ENCODE data around the gene ZFYVE28. TPM values are rescaled to one million over a fixed set of nuclear protein-coding genes. Genes with fewer than 3 reads are reported as not detected.
A peak's percentile ranks its signal among the peaks of the same experiment; 100 is the strongest.

The ZFYVE28 gene
- total RNA-seq, 2 donors from 2014 or later = 7.4 to 8.4 TPM

GRCh38 chr4:2253160-2254084, 165.0 kb downstream of the ZFYVE28 start:
- intact Hi-C loops (cut with DNase I) = no loop called here
- DNase-seq (ENCODE audit: low spot score) = peak; percentile 57

- intact Hi-C loops (cut with DNase I) = no loop called here
- no peak for DNase-seq (ENCODE audit: low spot score)
Measured at GRCh38 chr4:2252530-2253091, 165.8 kb downstream of the ZFYVE28 start.

DNA sequence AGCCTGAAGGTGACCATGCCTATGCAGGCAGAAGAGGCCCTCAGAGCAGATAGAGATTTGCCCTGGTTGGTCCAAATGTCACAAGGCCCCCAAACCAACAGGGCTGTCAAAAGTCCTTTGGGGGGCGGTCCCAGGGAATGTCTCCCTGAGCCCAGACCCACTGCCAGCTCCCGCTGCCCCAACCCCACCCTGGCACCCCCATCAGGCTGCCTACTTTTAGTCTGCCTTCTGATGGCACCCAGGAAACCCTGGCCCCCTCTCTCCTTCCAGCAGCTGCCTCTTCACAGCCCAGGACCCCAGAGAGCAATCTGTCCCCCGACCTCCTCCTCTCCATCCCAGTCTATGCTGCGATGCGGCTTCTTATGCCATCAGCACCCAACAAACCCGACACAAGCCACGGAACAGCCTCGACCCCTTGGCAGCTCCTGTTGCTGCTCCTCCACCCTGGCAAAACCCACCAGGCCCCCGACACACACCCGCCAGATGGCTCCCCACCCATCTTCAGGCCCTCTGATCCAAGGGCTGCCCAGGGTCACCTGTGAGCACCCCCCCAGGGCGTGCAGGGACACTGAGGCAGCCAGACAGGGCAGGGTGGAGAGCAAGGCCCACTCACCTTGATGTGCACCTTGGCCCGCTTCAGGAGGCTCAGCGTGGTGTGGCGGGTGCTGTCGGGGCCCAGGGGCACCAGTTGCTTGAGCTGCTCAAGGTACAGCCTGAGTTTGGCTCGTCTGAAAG, 166.5 kb downstream of the ZFYVE28 start:
- peak; percentile 47 for DNase-seq (ENCODE audit: low spot score)
- intact Hi-C loops (cut with DNase I) = no loop called here

GRCh38 chr4:2251073-2251794, 167.2 kb downstream of the ZFYVE28 start:
- DNase-seq (ENCODE audit: low spot score) = peak; percentile 72

GRCh38 chr4:2250357-2251072, 167.9 kb downstream of the ZFYVE28 start:
- intact Hi-C loops (cut with DNase I) = no loop called here
- DNase-seq (ENCODE audit: low spot score) = peak; percentile 74

More at GRCh38 chr4:2251073-2251794, 167.2 kb downstream of the ZFYVE28 start:
- intact Hi-C loops (cut with DNase I) = no loop called here

DNA sequence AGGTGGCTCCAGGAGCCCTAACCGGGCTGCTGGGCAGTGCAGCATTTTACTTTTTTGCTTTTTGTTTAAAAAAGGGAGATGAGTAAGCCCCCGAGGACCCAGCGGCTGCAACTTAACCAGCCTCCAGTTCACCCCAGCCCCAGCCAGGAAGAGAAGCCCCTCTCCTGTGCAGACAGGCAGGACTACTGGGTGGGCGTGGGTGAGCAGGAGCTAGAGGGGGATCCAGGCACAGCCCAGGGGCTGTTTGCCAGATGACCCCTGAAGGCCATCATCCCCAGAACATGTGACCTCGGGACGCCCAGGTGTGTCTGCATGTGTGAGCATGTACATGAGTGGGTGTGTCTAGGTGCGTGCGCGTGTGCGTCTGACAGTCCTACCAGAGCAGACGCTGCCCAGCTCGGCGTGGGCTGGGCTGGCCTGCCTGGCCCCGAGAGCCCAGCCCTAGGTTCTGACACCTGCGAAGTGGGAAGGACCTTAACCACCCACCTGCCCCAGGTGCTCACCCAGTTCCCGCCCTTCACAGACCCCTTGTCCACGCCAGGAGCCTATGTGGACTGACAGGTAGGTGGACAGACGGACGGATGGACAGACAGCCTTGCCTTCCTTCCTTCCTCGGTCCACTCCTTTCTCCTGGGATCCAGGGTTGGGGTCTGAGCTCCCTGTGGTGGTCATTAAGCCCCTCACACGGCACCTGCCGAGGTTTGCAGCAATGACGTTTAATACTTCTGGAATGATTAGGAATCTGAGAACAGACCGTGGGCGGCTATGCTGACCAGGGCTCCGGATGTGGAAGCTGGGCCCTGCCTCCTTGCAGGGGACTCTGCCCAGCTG, 168.7 kb downstream of the ZFYVE28 start:
- peak; percentile 66 for DNase-seq (ENCODE audit: low spot score)
- intact Hi-C loops (cut with DNase I) = loop anchor here in 1 of 2 donors (10.0 kb wide), 1 partner anchor 715 kb away; the partner anchor contains the start of genes GRK4 and NOP14

DNA sequence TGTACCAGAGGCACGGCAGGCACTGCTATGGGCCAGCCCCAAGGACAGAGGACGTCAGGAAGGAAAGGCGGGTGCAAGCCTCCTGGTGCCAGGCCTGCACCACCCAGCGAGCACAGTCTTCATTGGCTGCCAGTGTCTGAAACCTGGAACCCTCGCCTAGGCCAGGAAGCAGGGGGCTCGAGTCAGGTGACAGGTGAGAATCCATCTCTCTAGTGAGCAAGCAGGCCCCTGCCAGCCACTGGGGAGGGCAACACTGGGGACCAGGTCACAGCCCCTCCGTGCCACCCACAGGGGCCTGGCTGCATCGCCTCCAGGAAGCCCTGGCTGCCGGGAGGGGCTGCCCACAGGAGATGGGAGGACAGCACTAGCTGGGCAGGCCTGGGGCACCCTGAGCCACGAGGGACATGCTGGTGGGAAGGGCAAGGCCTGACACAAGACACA, 169.6 kb downstream of the ZFYVE28 start:
- intact Hi-C loops (cut with DNase I) = loop anchor here in 1 of 2 donors (10.0 kb wide), 1 partner anchor 716 kb away; the partner anchor contains the start of genes GRK4 and NOP14
- peak; percentile 64 for DNase-seq (ENCODE audit: low spot score)

- intact Hi-C loops (cut with DNase I) = loop anchor here in 1 of 2 donors (10.0 kb wide), 1 partner anchor 717 kb away; the partner anchor contains the start of genes GRK4 and NOP14
- DNase-seq (ENCODE audit: low spot score) = peak; percentile 70
Measured at GRCh38 chr4:2248044-2248780, 170.2 kb downstream of the ZFYVE28 start.

DNA sequence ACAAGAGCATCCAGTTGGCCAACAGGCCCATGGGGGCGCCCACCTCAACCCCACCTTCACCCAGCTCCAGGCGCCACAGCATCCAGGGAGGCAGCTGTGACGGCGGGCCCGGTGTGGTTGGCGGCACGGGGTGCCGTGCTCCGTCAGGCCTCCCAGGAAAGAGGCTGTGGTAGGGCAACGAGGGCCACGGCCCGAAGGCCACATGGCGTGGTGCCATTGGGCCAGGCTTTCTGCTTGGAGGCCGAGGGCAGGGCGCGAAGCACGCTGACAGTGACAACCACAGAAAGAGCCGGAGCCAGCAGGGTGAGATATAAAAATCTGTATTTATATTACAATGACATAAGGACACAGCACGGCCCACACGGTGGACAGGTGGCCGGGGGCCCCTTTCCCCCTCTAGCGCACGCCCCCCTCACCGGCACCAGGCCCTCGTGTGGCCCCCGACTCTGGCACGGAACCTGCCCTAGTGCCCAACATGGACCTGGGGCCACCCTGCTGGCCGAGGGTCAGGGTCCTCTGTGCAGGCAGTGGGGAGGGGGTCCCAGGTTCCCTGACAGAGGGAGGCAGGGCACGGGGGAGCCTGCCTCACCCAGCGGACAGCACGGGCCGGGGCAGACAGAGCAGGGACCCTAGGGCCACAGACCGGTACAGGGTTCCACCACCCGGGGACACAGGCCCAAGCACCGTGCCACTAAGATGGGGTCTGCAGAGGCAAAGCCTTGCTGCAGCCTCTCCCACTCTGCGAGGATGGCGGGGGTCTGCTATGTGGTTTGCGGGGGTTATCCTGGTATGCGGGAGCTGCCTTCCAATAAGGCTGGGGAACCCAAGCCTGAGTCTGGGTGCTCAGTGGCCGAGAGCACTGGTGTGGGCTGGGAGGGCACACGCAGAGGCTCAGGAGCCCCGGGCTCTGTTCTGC, 171.1 kb downstream of the ZFYVE28 start:
- intact Hi-C loops (cut with DNase I) = loop anchor here in 1 of 2 donors (10.0 kb wide), 1 partner anchor 717 kb away; the partner anchor contains the start of genes GRK4 and NOP14
- peak; percentile 78 for DNase-seq (ENCODE audit: low spot score)

DNA sequence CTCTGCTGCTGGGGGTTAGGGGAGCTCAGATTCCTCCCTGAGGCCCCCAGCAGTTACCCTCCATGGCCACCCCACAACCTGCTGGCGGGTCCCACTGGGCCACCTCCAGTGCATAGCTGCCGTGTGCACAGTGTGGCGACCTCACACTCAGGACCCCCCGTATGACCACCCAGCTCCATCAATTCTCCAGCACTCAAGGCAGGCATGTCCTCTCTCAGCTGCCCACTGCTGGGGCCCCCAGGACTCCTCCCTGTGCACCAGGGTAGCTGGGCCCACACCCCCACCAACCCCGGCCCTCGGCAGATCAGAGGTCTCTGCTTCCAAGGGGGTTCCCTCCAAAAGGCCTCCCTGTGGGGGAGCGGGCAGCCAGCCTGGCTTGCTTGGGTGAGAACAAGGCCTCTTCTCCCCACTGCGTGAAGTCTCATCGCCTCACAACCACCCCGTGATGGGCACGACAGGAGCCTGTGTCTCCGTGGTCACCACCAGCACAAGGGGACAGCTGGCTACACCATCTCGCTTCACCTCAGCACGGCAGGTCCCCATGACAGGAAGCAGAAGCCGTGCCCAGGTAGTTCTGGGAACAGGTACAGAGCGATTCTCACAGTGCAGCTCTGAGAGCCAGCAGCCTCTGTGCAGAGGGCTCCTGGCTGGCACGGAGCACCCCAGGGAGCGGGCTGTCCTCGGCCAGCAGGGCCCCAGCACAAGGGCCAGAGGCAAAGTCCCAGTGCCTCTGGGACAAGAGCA, 171.9 kb downstream of the ZFYVE28 start:
- peak; percentile 74 for DNase-seq (ENCODE audit: low spot score)
- intact Hi-C loops (cut with DNase I) = loop anchor here in 1 of 2 donors (10.0 kb wide), 1 partner anchor 718 kb away; the partner anchor contains the start of genes GRK4 and NOP14

GRCh38 chr4:2245787-2246275, 172.6 kb downstream of the ZFYVE28 start:
- DNase-seq (ENCODE audit: low spot score) = peak; percentile 51
- intact Hi-C loops (cut with DNase I) = loop anchor here in 1 of 2 donors (10.0 kb wide), 1 partner anchor 719 kb away; the partner anchor contains the start of genes GRK4 and NOP14

- peak; percentile 58 for DNase-seq (ENCODE audit: low spot score)
- intact Hi-C loops (cut with DNase I) = loop anchor here in 1 of 2 donors (10.0 kb wide), 1 partner anchor 720 kb away; the partner anchor contains the start of genes GRK4 and NOP14
Measured at GRCh38 chr4:2245057-2245786, 173.2 kb downstream of the ZFYVE28 start.

DNA sequence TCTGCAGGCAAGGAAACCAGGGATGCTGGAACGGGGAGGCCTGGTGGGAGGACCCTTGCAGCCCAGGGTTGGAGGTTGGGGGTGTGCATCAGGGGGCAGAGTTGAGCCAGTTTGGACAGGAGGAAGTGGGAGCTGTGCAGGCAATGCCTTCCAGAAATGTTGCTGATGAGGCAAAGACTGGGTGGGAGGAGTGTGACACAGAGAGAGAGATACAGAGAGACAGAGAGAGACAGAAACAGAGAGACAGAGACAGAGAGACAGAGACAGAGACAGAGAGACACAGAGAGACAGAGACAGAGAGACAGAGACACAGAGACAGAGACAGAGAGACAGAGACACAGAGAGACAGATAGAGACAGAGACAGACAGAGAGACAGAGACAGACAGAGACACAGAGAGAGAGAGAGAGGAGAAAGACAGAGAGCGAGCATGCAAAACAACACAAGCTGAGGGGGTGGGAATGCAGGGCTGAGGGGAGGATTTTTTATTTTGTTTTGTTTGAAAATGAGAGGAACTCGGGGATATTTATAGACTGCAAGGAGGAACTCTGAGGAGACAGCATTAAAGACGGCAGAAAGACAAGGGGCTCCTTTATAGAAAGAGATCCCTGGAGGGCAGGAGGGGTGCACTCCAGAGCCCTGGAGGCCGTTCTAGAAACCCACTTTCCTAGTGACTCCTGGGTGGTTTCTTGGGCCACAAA, 174.6 kb downstream of the ZFYVE28 start:
- intact Hi-C loops (cut with DNase I) = loop anchor here in 1 of 2 donors (10.0 kb wide), 1 partner anchor 721 kb away; the partner anchor contains the start of genes GRK4 and NOP14
- DNase-seq (ENCODE audit: low spot score) = peak; percentile 83
